ENCODE measurements around the gene FADS2.

GRCh38 chr11:61833926-61834277 lies 5.8 kb downstream of the FADS2 start:
- no peak for TF ChIP-seq ZFP30 (CRISPR knock-in tag; IDR thresholded peaks at IDR 0.05; ENCODE audit: borderline replicate concordance)
- TF ChIP-seq EZH2 (IDR thresholded peaks at IDR 0.05; ENCODE audit: borderline replicate concordance, low read depth, low read length), result no peak
- no peak for TF ChIP-seq ZNF274 (IDR thresholded peaks at IDR 0.05; ENCODE audit: borderline replicate concordance, low read depth, low read length)
- no peak for TF ChIP-seq TCF3 (CRISPR knock-in tag; IDR thresholded peaks at IDR 0.05)
- TF ChIP-seq PCBP1 (IDR thresholded peaks at IDR 0.05; ENCODE audit: low read depth, low read length, poor library complexity, severe bottlenecking), result no peak
- no peak for TF ChIP-seq POLR2A (conservative IDR thresholded peaks at IDR 0.05)
- no peak for TF ChIP-seq ZNF174 (CRISPR knock-in tag; IDR thresholded peaks at IDR 0.05)
- no peak for TF ChIP-seq ZNF444 (CRISPR knock-in tag; IDR thresholded peaks at IDR 0.05)
- TF ChIP-seq HNRNPLL (IDR thresholded peaks at IDR 0.05; ENCODE audit: low read depth, low read length, poor library complexity, severe bottlenecking), result no peak
- no peak; the same call in 1 of the 2 replicates for TF ChIP-seq POLR2AphosphoS5 (IDR thresholded peaks at IDR 0.05; ENCODE audit: control insufficient read depth, insufficient read depth, low read depth, low read length)
- no peak for TF ChIP-seq ELK3 (CRISPR knock-in tag; IDR thresholded peaks at IDR 0.05)
- TF ChIP-seq PTBP1 (IDR thresholded peaks at IDR 0.05; ENCODE audit: low read depth, low read length), result no peak
- TF ChIP-seq MED1 (CRISPR knock-in tag; IDR thresholded peaks at IDR 0.05; ENCODE audit: borderline replicate concordance), result no peak
